Endodermal cell (in vitro differentiated cells): ENCODE data around the gene LRRC26. TPM values are rescaled to one million over a fixed set of nuclear protein-coding genes. Genes with fewer than 3 reads are reported as not detected.

Experiments used
- DNase-seq: peaks from one replicate; pipeline ENCODE4 v3.0.0-alpha.2; 2017
- H3K27ac ChIP-seq: 2 replicates; pipeline ENCODE4 v1.5.1; 2013; ENCODE audit warnings: mild to moderate bottlenecking, low read depth, low read length, moderate library complexity
- H3K27me3 ChIP-seq: 2 replicates; pipeline ENCODE4 v1.6.1; 2013; ENCODE audit warnings: mild to moderate bottlenecking, low read length, moderate library complexity; ENCODE audit not compliant: insufficient read depth, control insufficient read depth, poor library complexity, severe bottlenecking
- H3K36me3 ChIP-seq: 2 replicates; pipeline ENCODE4 v1.7.0; 2013; ENCODE audit warnings: mild to moderate bottlenecking, low read length, moderate library complexity; ENCODE audit not compliant: control insufficient read depth, insufficient read depth
- H3K4me1 ChIP-seq: one replicate; pipeline ENCODE4 v1.7.0; 2013; ENCODE audit warnings: low read length; ENCODE audit not compliant: control insufficient read depth, insufficient read depth
- H3K4me3 ChIP-seq: 2 replicates; pipeline ENCODE4 v1.5.1; 2013; ENCODE audit warnings: mild to moderate bottlenecking, low read length, moderate library complexity
- H3K9ac ChIP-seq: 2 replicates; pipeline ENCODE4 v1.6.1; 2013; ENCODE audit warnings: mild to moderate bottlenecking, low read length, moderate library complexity; ENCODE audit not compliant: poor library complexity, severe bottlenecking; ENCODE audit errors: extremely low read depth
- H3K9me3 ChIP-seq: 2 replicates; pipeline ENCODE4 v1.6.1; 2013; ENCODE audit warnings: mild to moderate bottlenecking, low read length, moderate library complexity; ENCODE audit not compliant: control insufficient read depth
- H3K27ac Mint-ChIP-seq: 2 replicates; pipeline ENCODE4 v1.8.0; 2020; ENCODE audit warnings: mixed read lengths
- H3K27me3 Mint-ChIP-seq: 2 replicates; pipeline ENCODE4 v1.8.0; 2021; ENCODE audit warnings: mild to moderate bottlenecking, mixed read lengths; ENCODE audit not compliant: insufficient read depth
- H3K36me3 Mint-ChIP-seq: 2 replicates; pipeline ENCODE4 v1.8.0; 2020; ENCODE audit warnings: low read depth, mixed read lengths
- H3K4me1 Mint-ChIP-seq: 2 replicates; pipeline ENCODE4 v1.8.0; 2020; ENCODE audit warnings: mixed read lengths
- H3K4me3 Mint-ChIP-seq: 2 replicates; pipeline ENCODE4 v1.8.0; 2020; ENCODE audit warnings: mild to moderate bottlenecking, moderate library complexity, mixed read lengths
- H3K9me3 Mint-ChIP-seq: 2 replicates; pipeline ENCODE4 v1.8.0; 2020; ENCODE audit warnings: mild to moderate bottlenecking, mixed read lengths
- CTCF ChIP-seq: fragments of 200-600 bp; sonication (generic); conservative IDR thresholded peaks from 2 replicates; pipeline ENCODE4 v1.5.0; 2021; ENCODE audit warnings: antibody characterized with exemption, mild to moderate bottlenecking
- WGBS, 2 experiments: methylation state at CpG; one replicate each; pipeline versions ENCODE4 v1.1.5 to v1.1.7; 2013; ENCODE audit warnings: missing lambda C conversion rate in 2 of 2, mixed read lengths in 1 of 2; ENCODE audit not compliant: insufficient coverage in 1 of 2, insufficient read length in 1 of 2; 5-methylcytosine and 5-hydroxymethylcytosine counted together
- total RNA-seq, 2 donors: library from RNA; stranded (reverse); fragmentation: NEBNext Ultra II Directional in 1 of 2; extraction: Animal tissue kit (Norgen Biotek cat#: 25700) in 1 of 2; gene quantifications; 2 replicates in 1 of 2; 3 replicates in 1 of 2; pipeline ENCODE4 v1.2.1, GENCODE V29; 2021

LRRC26 gene
- total RNA-seq, 2 donors from 2014 or later, result 0.53 TPM; not detected in 1

GRCh38 chr9:137198051-137198901 is 28.4 kb upstream of the LRRC26 start:
- Mint-ChIP-seq H3K4me1 (peaks cover 22% of the 10 kb centered on the region), H3K9me3 (no peaks in the 10 kb centered on the region), H3K27me3 (no peaks in the 10 kb centered on the region), H3K4me3 (peak overlapping the region; percentile 70), H3K36me3 (peaks cover 1% of the 10 kb centered on the region), H3K27ac (no peak overlapping the region)
- WGBS, 2 experiments, result 90 to 92% methylated on average over 15 to 19 of the region's 19 CpGs
- H3K36me3 ChIP-seq, result no peaks in the 10 kb centered on the region
- no peaks in the 10 kb centered on the region for H3K9me3 ChIP-seq
- peak overlapping the region; percentile 33 for H3K4me3 ChIP-seq
- H3K9ac ChIP-seq, result no peak overlapping the region
- no peaks in the 10 kb centered on the region for H3K27me3 ChIP-seq
- peaks cover 23% of the 10 kb centered on the region for H3K4me1 ChIP-seq
- TF ChIP-seq CTCF, result no peak
- DNase-seq, result no peak
- H3K27ac ChIP-seq, result no peak overlapping the region

- no peaks in the 10 kb centered on the region for H3K27me3 Mint-ChIP-seq
These were observed 25.8 kb upstream of the LRRC26 start for GRCh38 chr9:137195525-137196220.

GRCh38 chr9:137194909-137195308 is 25.1 kb upstream of the LRRC26 start:
- Histone ChIP-seq H3K4me1 (peaks cover 25% of the 10 kb centered on the region), H3K9ac (no peak overlapping the region), H3K9me3 (no peaks in the 10 kb centered on the region), H3K27ac (no peak overlapping the region), H3K27me3 (no peaks in the 10 kb centered on the region), H3K4me3 (no peak overlapping the region), H3K36me3 (peaks cover 12% of the 10 kb centered on the region)
- H3K27me3 Mint-ChIP-seq, result no peaks in the 10 kb centered on the region
- H3K9me3 Mint-ChIP-seq, result no peaks in the 10 kb centered on the region
- H3K4me3 Mint-ChIP-seq, result no peak overlapping the region
- peaks cover 12% of the 10 kb centered on the region for H3K4me1 Mint-ChIP-seq
- peaks cover 9% of the 10 kb centered on the region for H3K36me3 Mint-ChIP-seq
- H3K27ac Mint-ChIP-seq, result peak overlapping the region; percentile 79
- no peak for TF ChIP-seq CTCF
- WGBS, 2 experiments, result 87 to 90% methylated on average over 4 to 10 of the region's 10 CpGs
- DNase-seq, result no peak

More at GRCh38 chr9:137195525-137196220, 25.8 kb upstream of the LRRC26 start:
- Mint-ChIP-seq H3K36me3 (peaks cover 6% of the 10 kb centered on the region), H3K27ac (peak overlapping the region; percentile 79), H3K9me3 (no peaks in the 10 kb centered on the region), H3K4me3 (no peak overlapping the region), H3K4me1 (peaks cover 12% of the 10 kb centered on the region)
- H3K4me3 ChIP-seq, result no peak overlapping the region
- H3K9me3 ChIP-seq, result no peaks in the 10 kb centered on the region
- peaks cover 21% of the 10 kb centered on the region for H3K4me1 ChIP-seq
- TF ChIP-seq CTCF, result no peak
- no peak for DNase-seq
- peaks cover 5% of the 10 kb centered on the region for H3K36me3 ChIP-seq
- WGBS, 2 experiments, result 95 to 96% methylated on average over 13 to 21 of the region's 21 CpGs
- no peak overlapping the region for H3K27ac ChIP-seq
- H3K9ac ChIP-seq, result no peak overlapping the region
- H3K27me3 ChIP-seq, result no peaks in the 10 kb centered on the region
